ENCODE measurements around the gene TRPV4.

The TRPV4 gene

GRCh38 chr12:109844091-109844490, 10.9 kb upstream of the TRPV4 start:
- TF ChIP-seq, protein P1, sequence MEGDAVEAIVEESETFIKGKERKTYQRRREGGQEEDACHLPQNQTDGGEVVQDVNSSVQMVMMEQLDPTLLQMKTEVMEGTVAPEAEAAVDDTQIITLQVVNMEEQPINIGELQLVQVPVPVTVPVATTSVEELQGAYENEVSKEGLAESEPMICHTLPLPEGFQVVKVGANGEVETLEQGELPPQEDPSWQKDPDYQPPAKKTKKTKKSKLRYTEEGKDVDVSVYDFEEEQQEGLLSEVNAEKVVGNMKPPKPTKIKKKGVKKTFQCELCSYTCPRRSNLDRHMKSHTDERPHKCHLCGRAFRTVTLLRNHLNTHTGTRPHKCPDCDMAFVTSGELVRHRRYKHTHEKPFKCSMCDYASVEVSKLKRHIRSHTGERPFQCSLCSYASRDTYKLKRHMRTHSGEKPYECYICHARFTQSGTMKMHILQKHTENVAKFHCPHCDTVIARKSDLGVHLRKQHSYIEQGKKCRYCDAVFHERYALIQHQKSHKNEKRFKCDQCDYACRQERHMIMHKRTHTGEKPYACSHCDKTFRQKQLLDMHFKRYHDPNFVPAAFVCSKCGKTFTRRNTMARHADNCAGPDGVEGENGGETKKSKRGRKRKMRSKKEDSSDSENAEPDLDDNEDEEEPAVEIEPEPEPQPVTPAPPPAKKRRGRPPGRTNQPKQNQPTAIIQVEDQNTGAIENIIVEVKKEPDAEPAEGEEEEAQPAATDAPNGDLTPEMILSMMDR (IDR thresholded peaks at IDR 0.05; ENCODE audit: borderline replicate concordance, extremely low read depth, low read length, poor library complexity, severe bottlenecking) = no peak
- TF ChIP-seq EZH2 (IDR thresholded peaks at IDR 0.05; ENCODE audit: borderline replicate concordance, low read depth, low read length, severe bottlenecking) = no peak
- H3K27me3 ChIP-seq (ENCODE audit: insufficient read depth, low read length, poor library complexity) = no peaks in the 10 kb centered on the region
- H4K20me1 ChIP-seq (ENCODE audit: insufficient read depth, low read length) = no peaks in the 10 kb centered on the region
- H3K4me1 ChIP-seq (ENCODE audit: insufficient read depth, low read length) = peaks cover 8% of the 10 kb centered on the region
- no peak overlapping the region for H3K4me3 ChIP-seq (ENCODE audit: low read depth in 1 of 2, low read length in 2 of 2)
- no peak for ATAC-seq (ENCODE audit: insufficient read depth, low read depth)
- H2AFZ ChIP-seq (ENCODE audit: low read depth, low read length) = no peak overlapping the region
- no peaks in the 10 kb centered on the region for H3K36me3 ChIP-seq (ENCODE audit: insufficient read depth, low read length)
- H3K4me2 ChIP-seq (ENCODE audit: insufficient read depth, low read length) = no peak overlapping the region
- H3K79me2 ChIP-seq (ENCODE audit: insufficient read depth, low read length) = no peaks in the 10 kb centered on the region
- H3K9me3 ChIP-seq (ENCODE audit: insufficient read depth, low read length, severe bottlenecking) = no peaks in the 10 kb centered on the region
- H3K27ac ChIP-seq (ENCODE audit: low read length) = no peak overlapping the region
- H3K9ac ChIP-seq (ENCODE audit: low read depth, low read length) = no peak overlapping the region
- no peak for DNase-seq

DNA sequence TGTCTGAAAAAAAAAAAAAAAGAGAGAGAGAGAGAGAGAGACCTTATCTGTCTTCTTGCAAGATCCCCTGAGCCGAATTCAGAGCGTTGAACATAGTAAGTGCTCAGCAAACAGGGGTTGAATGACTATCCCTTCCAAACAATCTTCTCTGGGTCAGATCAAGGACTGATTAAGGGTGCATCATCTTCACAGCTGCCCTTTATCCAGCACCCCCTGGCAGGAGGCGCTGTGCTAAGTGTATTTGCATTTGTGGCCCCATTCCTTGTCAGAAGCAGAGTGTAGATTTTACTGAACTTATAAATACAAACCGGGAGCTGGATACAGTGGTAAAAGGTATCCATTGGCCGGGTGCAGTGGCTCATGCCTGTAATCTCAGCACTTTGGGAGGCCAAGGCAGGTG, 8.8 kb upstream of the TRPV4 start:
- Histone ChIP-seq H3K4me3 (ENCODE audit: low read depth in 1 of 2, low read length in 2 of 2) (no peak overlapping the region), H3K36me3 (ENCODE audit: insufficient read depth, low read length) (no peaks in the 10 kb centered on the region), H3K27me3 (ENCODE audit: insufficient read depth, low read length, poor library complexity) (no peaks in the 10 kb centered on the region), H3K4me1 (ENCODE audit: insufficient read depth, low read length) (peaks cover 8% of the 10 kb centered on the region), H3K27ac (ENCODE audit: low read length) (no peak overlapping the region), H2AFZ (ENCODE audit: low read depth, low read length) (no peak overlapping the region), H3K79me2 (ENCODE audit: insufficient read depth, low read length) (no peaks in the 10 kb centered on the region), H3K9ac (ENCODE audit: low read depth, low read length) (no peak overlapping the region), H4K20me1 (ENCODE audit: insufficient read depth, low read length) (no peaks in the 10 kb centered on the region), H3K4me2 (ENCODE audit: insufficient read depth, low read length) (no peak overlapping the region), H3K9me3 (ENCODE audit: insufficient read depth, low read length, severe bottlenecking) (no peaks in the 10 kb centered on the region)
- ATAC-seq (ENCODE audit: insufficient read depth, low read depth) = no peak
- TF ChIP-seq EZH2 (IDR thresholded peaks at IDR 0.05; ENCODE audit: borderline replicate concordance, low read depth, low read length, severe bottlenecking) = no peak
- DNase-seq = no peak

DNA sequence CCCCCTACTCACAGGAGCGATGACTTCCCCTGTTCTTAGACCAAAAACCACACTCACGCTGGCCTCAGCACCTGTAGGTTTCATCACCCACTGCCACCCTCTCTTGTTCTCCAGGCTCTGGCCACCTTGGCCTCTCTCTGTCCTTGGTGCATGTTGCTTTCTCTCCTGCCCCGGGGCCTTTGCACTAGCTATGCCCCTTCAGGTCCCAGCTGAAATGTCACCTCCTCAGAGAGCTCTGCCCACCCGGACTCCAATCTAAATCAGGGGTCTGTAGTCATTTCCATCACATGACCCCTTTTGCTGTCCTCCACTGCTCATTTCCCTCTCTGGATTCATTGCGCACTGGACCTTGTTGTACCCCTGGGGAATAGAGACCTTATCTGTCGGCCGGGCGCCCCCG, 8.2 kb upstream of the TRPV4 start:
- Histone ChIP-seq H3K4me1 (ENCODE audit: insufficient read depth, low read length) (peaks cover 8% of the 10 kb centered on the region), H3K4me2 (ENCODE audit: insufficient read depth, low read length) (no peak overlapping the region), H3K9me3 (ENCODE audit: insufficient read depth, low read length, severe bottlenecking) (no peaks in the 10 kb centered on the region)

DNA sequence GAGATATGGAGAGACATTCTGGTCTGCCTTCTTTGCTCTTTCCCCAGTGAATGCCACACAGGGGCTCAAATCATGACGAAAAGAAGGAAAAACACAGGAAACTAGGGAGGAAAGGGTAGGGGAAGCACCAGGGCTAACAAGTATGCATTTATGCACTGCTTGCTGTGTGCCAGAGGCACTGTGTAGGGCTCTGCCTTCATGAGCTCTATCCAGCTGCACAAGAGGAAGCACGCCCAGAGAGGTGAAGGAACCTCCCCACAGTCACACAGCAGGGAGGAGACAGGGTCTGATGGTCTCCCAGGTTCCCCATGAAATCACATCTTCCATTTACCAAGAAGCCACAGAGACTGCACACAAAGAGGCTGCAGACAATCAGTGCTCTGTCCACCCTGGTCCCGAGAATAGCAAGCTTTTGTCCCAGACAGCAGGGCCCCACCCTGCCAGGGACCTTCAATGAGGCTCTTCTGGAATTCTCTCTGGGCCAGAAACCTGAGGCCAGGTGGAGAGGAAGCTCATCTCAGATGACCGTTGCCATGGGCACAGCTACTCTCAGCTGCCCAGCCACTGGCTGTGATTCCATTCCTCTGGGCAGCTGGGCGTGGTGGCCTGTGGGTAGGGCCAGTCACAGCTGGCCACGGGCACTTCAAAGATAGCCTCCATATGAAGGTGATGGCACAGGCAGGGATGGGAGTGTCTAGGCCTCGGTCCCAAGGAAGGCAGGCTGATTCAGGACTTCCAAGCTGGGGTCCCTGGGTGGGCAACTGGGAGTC, 7.3 kb upstream of the TRPV4 start:
- ATAC-seq (ENCODE audit: insufficient read depth, low read depth) = no peak

More for the DNA sequence above, 8.2 kb upstream of the TRPV4 start:
- H3K27me3 ChIP-seq (ENCODE audit: insufficient read depth, low read length, poor library complexity) = no peaks in the 10 kb centered on the region
- H3K79me2 ChIP-seq (ENCODE audit: insufficient read depth, low read length) = no peaks in the 10 kb centered on the region
- H4K20me1 ChIP-seq (ENCODE audit: insufficient read depth, low read length) = no peaks in the 10 kb centered on the region
- H3K27ac ChIP-seq (ENCODE audit: low read length) = no peak overlapping the region
- ATAC-seq (ENCODE audit: insufficient read depth, low read depth) (no peak), DNase-seq (no peak)
- no peak for TF ChIP-seq EZH2 (IDR thresholded peaks at IDR 0.05; ENCODE audit: borderline replicate concordance, low read depth, low read length, severe bottlenecking)
- TF ChIP-seq, protein P1 (IDR thresholded peaks at IDR 0.05; ENCODE audit: borderline replicate concordance, extremely low read depth, low read length, poor library complexity, severe bottlenecking) = no peak
- no peaks in the 10 kb centered on the region for H3K36me3 ChIP-seq (ENCODE audit: insufficient read depth, low read length)
- H3K4me3 ChIP-seq (ENCODE audit: low read depth in 1 of 2, low read length in 2 of 2) = no peak overlapping the region
- no peak overlapping the region for H2AFZ ChIP-seq (ENCODE audit: low read depth, low read length)
- H3K9ac ChIP-seq (ENCODE audit: low read depth, low read length) = no peak overlapping the region

More for the DNA sequence above, 7.3 kb upstream of the TRPV4 start:
- Histone ChIP-seq H2AFZ (ENCODE audit: low read depth, low read length) (no peak overlapping the region), H3K36me3 (ENCODE audit: insufficient read depth, low read length) (no peaks in the 10 kb centered on the region), H3K27ac (ENCODE audit: low read length) (no peak overlapping the region), H3K4me3 (ENCODE audit: low read depth in 1 of 2, low read length in 2 of 2) (no peak overlapping the region), H3K9me3 (ENCODE audit: insufficient read depth, low read length, severe bottlenecking) (no peaks in the 10 kb centered on the region), H3K27me3 (ENCODE audit: insufficient read depth, low read length, poor library complexity) (no peaks in the 10 kb centered on the region), H3K79me2 (ENCODE audit: insufficient read depth, low read length) (no peaks in the 10 kb centered on the region), H3K4me2 (ENCODE audit: insufficient read depth, low read length) (no peak overlapping the region), H3K9ac (ENCODE audit: low read depth, low read length) (no peak overlapping the region), H4K20me1 (ENCODE audit: insufficient read depth, low read length) (no peaks in the 10 kb centered on the region), H3K4me1 (ENCODE audit: insufficient read depth, low read length) (peaks cover 6% of the 10 kb centered on the region)
- TF ChIP-seq, protein P1 (IDR thresholded peaks at IDR 0.05; ENCODE audit: borderline replicate concordance, extremely low read depth, low read length, poor library complexity, severe bottlenecking) = no peak
- TF ChIP-seq EZH2 (IDR thresholded peaks at IDR 0.05; ENCODE audit: borderline replicate concordance, low read depth, low read length, severe bottlenecking) = no peak
- no peak for DNase-seq

Measured in DND-41 (cell line).